Fibroblast of skin of right biceps (primary cell): Measurements from ENCODE around the gene LRP8.
A peak's percentile ranks its signal among the peaks of the same experiment; 100 is the strongest.

Experiments
- DNase-seq: peaks from one replicate; pipeline ENCODE4 v3.0.0-alpha.2; 2013

The LRP8 gene

GRCh38 chr1:53328009-53328461 lies at the start of gene LRP8:
LRP8 (minus strand) TSS chr1:53328070; CDS start chr1:53327912, 158 bp downstream.
- DNase-seq = peak; percentile 66

DNA sequence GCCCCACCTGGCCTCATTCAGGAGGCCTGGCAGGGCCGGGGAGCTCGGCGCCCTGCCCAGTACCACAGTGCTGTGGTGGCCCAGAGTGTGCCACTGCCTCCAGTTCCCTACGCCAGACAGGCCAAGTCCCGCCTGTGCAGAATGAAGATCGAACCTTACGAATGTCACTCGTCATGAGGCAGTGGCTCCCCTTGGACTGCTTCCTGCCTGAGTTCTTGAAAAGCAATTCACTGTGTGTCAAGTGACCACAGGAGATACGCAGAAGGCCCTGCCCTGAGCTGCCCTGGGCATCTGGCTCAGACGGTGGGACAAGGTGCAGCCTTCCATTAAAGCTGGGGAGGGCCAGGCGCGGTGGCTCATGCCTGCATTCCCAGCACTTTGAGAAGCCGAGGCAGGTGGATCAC lies 49.6 kb upstream of the LRP8 start:
- DNase-seq = no peak

- DNase-seq = no peak
Observed at GRCh38 chr1:53376742-53377437, 49.0 kb upstream of the LRP8 start.

GRCh38 chr1:53376041-53376461 lies 48.2 kb upstream of the LRP8 start:
- DNase-seq = no peak

DNA sequence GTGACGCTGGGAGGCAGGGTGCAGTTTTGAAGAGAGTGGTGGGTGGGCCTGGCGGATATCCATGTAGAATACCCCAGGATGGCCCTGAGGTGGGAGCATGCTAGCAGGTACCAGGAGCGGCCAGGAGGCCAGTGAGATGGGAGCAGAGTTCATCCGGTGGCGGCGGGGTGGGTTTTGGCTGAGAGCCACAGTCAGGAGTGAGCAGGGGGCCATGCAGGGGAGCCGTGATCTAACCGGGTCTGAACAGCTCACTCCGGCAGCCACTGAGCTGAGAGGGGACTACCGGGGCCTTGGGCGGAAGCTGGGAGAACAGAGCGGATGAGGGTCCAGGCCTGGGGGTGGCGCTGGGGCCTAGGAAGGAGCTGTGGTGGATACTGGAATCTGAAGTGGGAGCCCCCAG lies 47.6 kb upstream of the LRP8 start:
- no peak for DNase-seq

DNA sequence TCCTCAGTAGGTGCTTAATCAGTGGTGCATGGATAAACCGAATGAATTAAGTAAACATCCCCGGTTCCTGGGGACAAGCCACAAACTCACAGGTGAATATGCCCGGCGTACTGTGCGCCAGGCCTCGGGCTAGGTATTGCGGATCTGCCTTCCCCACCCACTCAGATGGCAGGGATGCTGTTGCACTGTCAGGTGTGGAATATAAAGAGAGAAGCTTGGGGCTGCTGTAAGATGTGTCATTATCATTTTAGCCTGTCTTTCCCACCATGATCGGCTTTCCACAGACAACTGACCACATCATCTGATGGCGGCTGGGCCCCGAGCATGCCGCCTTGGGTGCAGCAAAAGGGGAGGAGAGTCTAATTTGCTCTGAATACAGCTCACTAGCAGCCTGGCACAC lies 45.4 kb upstream of the LRP8 start:
- DNase-seq = no peak

- DNase-seq = no peak
Observed at GRCh38 chr1:53372501-53372951, 44.7 kb upstream of the LRP8 start.

GRCh38 chr1:53371851-53372250 lies 44.0 kb upstream of the LRP8 start:
- no peak for DNase-seq

- no peak for DNase-seq
Observed at GRCh38 chr1:53371121-53371666, 43.3 kb upstream of the LRP8 start.

DNA sequence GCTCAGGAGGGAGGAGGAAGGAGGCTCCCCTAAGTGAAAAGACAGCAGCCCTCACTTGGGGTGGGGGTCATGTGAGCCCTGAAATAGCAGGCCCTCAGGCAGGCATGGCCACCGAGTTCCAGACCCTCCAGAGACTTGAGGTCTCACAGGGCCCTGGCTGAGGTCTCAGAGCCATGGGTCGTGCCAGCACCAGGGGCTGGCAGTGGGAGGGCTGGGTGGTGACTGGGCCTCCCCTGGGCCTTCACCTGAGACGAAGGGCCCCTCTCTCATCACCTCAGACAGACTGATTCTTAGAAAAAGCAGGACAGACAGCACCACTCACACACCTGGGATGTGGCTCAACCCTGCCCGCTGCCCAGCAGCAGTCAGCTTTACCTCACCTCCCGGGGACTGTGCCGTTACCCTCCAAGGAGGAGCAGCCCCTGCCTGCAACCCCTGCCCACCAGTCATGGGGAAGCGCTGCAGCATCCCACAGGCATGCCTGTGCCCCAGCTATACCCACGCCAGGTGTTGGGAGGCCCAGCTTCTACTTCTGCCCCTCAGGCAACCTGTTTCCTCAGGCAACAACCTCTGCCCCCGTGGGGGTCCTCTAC lies 42.6 kb upstream of the LRP8 start:
- no peak for DNase-seq

GRCh38 chr1:53369761-53370160 lies 41.9 kb upstream of the LRP8 start:
- no peak for DNase-seq

GRCh38 chr1:53369034-53369750 lies 41.3 kb upstream of the LRP8 start:
- DNase-seq = no peak

GRCh38 chr1:53368314-53369033 lies 40.6 kb upstream of the LRP8 start:
- DNase-seq = no peak

GRCh38 chr1:53367503-53368313 lies 39.8 kb upstream of the LRP8 start:
- DNase-seq = no peak

GRCh38 chr1:53366901-53367502 lies 39.1 kb upstream of the LRP8 start:
- DNase-seq = no peak

GRCh38 chr1:53365437-53366063 lies 37.7 kb upstream of the LRP8 start:
- DNase-seq = no peak

DNA sequence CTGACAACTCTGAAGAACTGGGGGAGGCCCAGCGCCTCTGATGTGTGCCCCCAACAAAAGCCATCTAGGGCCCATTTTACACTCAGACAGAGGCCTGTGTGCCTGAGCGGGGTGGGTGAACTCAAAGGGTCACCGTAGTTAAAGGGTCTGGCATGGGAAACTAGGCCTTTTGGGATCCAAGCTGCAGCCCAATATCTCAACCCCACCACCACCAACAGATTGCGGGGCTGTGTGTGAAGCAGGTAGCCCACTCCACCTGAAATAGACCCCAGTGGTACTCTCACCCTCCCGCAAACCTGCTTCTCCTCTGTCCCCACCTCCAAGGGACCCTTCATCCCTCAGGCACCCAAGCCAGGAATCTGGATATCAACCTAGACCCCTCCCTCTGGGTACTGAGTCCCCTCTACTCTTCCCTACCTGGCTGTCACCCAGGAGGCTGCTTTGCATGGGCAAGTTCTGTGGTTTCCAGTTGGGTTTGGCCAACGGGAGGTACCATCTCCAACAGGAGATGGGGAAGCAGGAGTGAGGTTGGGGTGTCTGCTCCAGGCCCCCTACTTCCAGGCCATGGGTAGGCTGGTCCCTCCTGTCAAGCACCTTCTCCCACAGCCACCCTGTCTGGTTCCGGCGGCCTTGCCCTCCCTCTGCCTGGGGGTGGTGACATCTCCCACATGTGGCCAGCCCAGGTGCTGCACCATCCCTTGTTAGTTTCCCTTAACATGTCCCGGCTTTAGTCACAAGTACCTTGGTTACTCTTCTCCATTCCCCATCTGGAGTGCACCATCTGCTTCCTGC lies 35.2 kb upstream of the LRP8 start:
- no peak for DNase-seq

DNA sequence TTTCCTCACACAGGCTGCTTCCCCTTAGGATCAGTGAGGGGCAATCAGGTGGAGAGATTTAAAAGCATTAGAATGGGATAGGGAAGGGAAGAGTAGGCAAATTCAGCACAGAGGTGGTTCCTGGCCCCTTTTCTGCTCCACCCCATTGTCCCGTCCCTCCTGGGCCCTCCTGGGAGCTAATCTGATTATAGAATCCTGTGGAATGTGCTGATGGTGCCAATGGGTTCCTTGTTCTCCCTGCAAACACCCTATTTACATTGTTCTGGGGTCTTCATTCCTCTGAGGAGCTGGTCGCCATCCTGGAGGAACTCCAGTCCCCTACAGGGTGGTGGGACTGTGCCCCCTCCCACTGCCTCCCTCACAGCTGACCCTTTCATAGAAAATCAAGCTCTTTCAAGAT lies 34.4 kb upstream of the LRP8 start:
- DNase-seq = no peak

DNA sequence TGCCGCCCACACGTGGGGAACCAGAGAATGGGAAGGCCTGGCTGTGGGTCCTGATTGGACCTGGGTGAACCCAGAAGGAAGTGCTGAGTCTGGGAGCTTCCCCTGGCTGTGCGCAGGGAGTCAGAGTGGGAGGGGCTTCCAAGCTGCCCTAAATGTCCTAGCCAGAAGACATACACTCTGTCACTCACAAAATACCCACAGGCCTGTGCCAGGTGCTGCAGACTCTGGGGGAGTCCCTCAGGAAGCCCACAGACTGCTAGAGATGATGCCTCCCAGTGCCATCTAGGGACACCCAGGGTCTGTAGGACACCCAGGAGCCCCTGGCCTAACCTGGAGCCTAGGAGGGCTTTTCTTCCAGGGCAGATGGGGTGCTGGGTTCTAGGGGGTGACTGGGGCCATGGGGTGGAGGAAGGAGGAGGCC lies 33.7 kb upstream of the LRP8 start:
- DNase-seq = no peak

GRCh38 chr1:53359934-53360276 lies 32.0 kb upstream of the LRP8 start:
- no peak for DNase-seq
